Stomach (tissue), 4 donors: ENCODE results near the gene PTPRZ1.

Experiments
- EP300 ChIP-seq: sonication (generic); formaldehyde crosslinking; IDR thresholded peaks from one replicate; pipeline ENCODE4 v1.6.1; 2017; ENCODE audit warnings: antibody characterized with exemption
- POLR2A ChIP-seq, 4 donors: fragments of 450-650 bp; IDR thresholded peaks; one replicate each; pipeline ENCODE4 v1.6.1; 2016; ENCODE audit warnings: antibody characterized with exemption in 4 of 4, control low read depth in 2 of 4, mild to moderate bottlenecking in 1 of 4, moderate library complexity in 1 of 4
- POLR2AphosphoS5 ChIP-seq, 3 donors: sonication (generic); formaldehyde crosslinking; IDR thresholded peaks; one replicate each; pipeline ENCODE4 v1.6.1; 2016; ENCODE audit warnings: antibody characterized with exemption in 3 of 3
- TF ChIP-seq, protein P1 (sequence below), 7 experiments: fragments of 450-650 bp in 4 of 7; fragments of 200-600 bp in 3 of 7; sonication (generic) in 3 of 7; IDR thresholded peaks; one replicate each; pipeline ENCODE4 v1.5.1; 2016 to 2019; ENCODE audit warnings: antibody characterized with exemption in 7 of 7, control low read depth in 2 of 7, mild to moderate bottlenecking in 1 of 7

DNA sequence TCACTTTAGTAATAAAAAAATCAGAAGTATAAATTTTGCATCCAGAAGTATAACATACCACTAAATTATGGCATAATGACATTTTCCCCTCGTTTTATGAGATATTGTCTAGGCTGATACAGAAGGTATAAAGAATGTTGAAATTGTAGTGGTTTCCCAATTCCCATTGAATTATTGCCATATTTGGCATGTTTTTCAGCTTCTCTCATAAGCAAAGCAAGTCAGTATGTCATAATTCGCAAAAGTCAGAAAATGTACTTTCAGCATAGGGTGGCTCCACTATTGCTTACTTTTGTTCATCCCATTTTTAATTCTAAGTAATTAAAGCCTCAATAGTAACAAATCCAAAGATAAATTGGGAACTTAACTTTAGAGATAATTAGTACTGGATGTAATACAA is 19.7 kb upstream of the PTPRZ1 start:
- TF ChIP-seq POLR2A (IDR thresholded peaks at IDR 0.05) (no peak), POLR2AphosphoS5 (IDR thresholded peaks at IDR 0.05) (no peak), EP300 (no peak)
- TF ChIP-seq, protein P1, sequence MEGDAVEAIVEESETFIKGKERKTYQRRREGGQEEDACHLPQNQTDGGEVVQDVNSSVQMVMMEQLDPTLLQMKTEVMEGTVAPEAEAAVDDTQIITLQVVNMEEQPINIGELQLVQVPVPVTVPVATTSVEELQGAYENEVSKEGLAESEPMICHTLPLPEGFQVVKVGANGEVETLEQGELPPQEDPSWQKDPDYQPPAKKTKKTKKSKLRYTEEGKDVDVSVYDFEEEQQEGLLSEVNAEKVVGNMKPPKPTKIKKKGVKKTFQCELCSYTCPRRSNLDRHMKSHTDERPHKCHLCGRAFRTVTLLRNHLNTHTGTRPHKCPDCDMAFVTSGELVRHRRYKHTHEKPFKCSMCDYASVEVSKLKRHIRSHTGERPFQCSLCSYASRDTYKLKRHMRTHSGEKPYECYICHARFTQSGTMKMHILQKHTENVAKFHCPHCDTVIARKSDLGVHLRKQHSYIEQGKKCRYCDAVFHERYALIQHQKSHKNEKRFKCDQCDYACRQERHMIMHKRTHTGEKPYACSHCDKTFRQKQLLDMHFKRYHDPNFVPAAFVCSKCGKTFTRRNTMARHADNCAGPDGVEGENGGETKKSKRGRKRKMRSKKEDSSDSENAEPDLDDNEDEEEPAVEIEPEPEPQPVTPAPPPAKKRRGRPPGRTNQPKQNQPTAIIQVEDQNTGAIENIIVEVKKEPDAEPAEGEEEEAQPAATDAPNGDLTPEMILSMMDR (IDR thresholded peaks at IDR 0.05) = no peak
